ENCODE measurements around the gene MEGF11.

DNA sequence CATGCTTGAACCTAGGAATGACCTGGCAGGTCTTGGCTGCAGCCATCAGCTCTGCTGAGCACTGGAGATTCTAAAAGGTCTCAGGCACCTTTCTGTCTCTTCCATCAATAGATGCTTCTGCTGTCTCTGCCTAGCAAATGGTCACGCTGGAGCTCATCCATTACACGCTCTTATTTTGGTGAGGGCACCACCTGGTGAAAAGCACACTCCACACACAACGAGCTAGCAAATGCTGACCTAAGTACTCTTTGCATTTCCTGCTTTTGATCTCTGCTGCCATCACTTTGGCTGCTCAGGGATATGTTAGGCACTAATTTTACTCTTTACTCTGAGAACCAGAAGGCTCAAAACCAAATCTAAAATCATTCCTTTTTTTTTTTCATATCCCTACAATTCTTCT lies 293.0 kb downstream of the MEGF11 start:
- TF ChIP-seq, protein P1, sequence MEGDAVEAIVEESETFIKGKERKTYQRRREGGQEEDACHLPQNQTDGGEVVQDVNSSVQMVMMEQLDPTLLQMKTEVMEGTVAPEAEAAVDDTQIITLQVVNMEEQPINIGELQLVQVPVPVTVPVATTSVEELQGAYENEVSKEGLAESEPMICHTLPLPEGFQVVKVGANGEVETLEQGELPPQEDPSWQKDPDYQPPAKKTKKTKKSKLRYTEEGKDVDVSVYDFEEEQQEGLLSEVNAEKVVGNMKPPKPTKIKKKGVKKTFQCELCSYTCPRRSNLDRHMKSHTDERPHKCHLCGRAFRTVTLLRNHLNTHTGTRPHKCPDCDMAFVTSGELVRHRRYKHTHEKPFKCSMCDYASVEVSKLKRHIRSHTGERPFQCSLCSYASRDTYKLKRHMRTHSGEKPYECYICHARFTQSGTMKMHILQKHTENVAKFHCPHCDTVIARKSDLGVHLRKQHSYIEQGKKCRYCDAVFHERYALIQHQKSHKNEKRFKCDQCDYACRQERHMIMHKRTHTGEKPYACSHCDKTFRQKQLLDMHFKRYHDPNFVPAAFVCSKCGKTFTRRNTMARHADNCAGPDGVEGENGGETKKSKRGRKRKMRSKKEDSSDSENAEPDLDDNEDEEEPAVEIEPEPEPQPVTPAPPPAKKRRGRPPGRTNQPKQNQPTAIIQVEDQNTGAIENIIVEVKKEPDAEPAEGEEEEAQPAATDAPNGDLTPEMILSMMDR (IDR thresholded peaks at IDR 0.05): no peak
- no peak for TF ChIP-seq POLR2A (IDR thresholded peaks at IDR 0.05)
